ENCODE results near the gene RGS13. TPM values are rescaled to one million over a fixed set of nuclear protein-coding genes. Genes with fewer than 3 reads are reported as not detected.

The RGS13 gene
- total and polyA plus RNA-seq, 2 donors (not counting 1 experiment from before 2014, with no cell fraction given): not detected

DNA sequence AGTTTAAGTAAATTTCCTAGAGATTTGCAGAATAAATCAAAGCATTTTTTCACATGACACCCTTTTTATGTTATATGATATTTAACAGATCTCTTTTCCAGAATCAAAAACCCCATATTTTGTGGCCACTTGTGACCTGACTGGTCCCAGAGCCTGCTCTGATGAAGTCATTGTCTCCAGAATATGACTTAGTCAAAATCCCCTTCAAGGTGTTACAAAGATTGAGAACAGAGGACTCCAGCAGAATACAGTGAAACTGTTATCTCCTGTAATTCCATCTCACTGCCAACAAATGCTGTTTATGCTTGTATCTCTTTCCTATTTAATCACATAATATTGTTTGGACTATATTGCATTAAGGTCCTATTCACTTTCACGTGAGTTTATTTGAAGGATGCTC, 34.8 kb upstream of the RGS13 start:
- no peaks in the 10 kb centered on the region for H3K9me3 ChIP-seq (ENCODE audit: control insufficient read depth, insufficient read depth, low read depth, low read length)
- H3K9ac ChIP-seq (ENCODE audit: insufficient read depth, low read length): no peak overlapping the region
- TF ChIP-seq, protein P1, sequence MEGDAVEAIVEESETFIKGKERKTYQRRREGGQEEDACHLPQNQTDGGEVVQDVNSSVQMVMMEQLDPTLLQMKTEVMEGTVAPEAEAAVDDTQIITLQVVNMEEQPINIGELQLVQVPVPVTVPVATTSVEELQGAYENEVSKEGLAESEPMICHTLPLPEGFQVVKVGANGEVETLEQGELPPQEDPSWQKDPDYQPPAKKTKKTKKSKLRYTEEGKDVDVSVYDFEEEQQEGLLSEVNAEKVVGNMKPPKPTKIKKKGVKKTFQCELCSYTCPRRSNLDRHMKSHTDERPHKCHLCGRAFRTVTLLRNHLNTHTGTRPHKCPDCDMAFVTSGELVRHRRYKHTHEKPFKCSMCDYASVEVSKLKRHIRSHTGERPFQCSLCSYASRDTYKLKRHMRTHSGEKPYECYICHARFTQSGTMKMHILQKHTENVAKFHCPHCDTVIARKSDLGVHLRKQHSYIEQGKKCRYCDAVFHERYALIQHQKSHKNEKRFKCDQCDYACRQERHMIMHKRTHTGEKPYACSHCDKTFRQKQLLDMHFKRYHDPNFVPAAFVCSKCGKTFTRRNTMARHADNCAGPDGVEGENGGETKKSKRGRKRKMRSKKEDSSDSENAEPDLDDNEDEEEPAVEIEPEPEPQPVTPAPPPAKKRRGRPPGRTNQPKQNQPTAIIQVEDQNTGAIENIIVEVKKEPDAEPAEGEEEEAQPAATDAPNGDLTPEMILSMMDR (conservative IDR thresholded peaks at IDR 0.05 in 1 of 2, IDR thresholded peaks at IDR 0.05 in 1 of 2; ENCODE audit: low read depth in 1 of 2, low read length in 2 of 2): no peak
- TF ChIP-seq EZH2 (IDR thresholded peaks at IDR 0.05; ENCODE audit: low read length, missing control alignments): no peak
- no peak overlapping the region for H2AFZ ChIP-seq (ENCODE audit: low read length)
- H3K4me3 ChIP-seq (replicated peaks in 1 of 4; ENCODE audit: control extremely low read depth in 1 of 4, insufficient read depth in 1 of 4, low read depth in 3 of 4, low read length in 4 of 4): no peak overlapping the region
- no peak for DNase-seq (ENCODE audit: low read depth in 2 of 2)
- H4K20me1 ChIP-seq (ENCODE audit: control insufficient read depth, extremely low read depth, insufficient read depth, low read length): no peaks in the 10 kb centered on the region
- no peaks in the 10 kb centered on the region for H3K36me3 ChIP-seq (ENCODE audit: control insufficient read depth, insufficient read depth, low read length)
- H3K4me1 ChIP-seq (ENCODE audit: control insufficient read depth, extremely low read depth, insufficient read depth, low read length): no peaks in the 10 kb centered on the region
- H3K27me3 ChIP-seq (ENCODE audit: control insufficient read depth, insufficient read depth, low read length): no peaks in the 10 kb centered on the region
- H3K4me2 ChIP-seq (ENCODE audit: extremely low read depth, insufficient read depth, low read length): no peak overlapping the region
- no peak overlapping the region for H3K27ac ChIP-seq (ENCODE audit: insufficient read depth, low read length)
- no peaks in the 10 kb centered on the region for H3K79me2 ChIP-seq (ENCODE audit: control insufficient read depth, insufficient read depth, low read length)

DNA sequence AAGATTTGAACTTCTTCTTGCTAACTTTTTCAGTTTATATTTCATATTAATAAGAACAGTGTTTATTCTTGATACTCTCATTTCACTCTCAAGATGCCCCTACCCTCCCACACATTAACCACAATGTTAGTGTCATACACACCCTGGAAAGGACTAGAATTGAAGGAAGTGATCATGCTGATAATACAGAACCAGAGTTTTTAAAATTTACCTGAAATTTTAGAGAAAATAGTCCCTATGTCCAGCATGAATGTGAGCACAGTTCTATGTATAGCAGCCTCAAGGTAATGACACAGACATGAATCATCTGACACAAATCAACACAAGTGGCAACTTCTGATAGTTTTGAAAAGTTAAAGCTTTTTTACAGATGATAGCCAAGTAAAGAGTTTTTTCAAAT, 34.4 kb upstream of the RGS13 start:
- Histone ChIP-seq H3K27me3 (ENCODE audit: control insufficient read depth, insufficient read depth, low read length) (no peaks in the 10 kb centered on the region), H3K4me1 (ENCODE audit: control insufficient read depth, extremely low read depth, insufficient read depth, low read length) (no peaks in the 10 kb centered on the region), H3K9me3 (ENCODE audit: control insufficient read depth, insufficient read depth, low read depth, low read length) (no peaks in the 10 kb centered on the region), H3K79me2 (ENCODE audit: control insufficient read depth, insufficient read depth, low read length) (no peaks in the 10 kb centered on the region), H3K4me3 (replicated peaks in 1 of 4; ENCODE audit: control extremely low read depth in 1 of 4, insufficient read depth in 1 of 4, low read depth in 3 of 4, low read length in 4 of 4) (no peak overlapping the region), H3K36me3 (ENCODE audit: control insufficient read depth, insufficient read depth, low read length) (no peaks in the 10 kb centered on the region), H3K4me2 (ENCODE audit: extremely low read depth, insufficient read depth, low read length) (no peak overlapping the region), H3K27ac (ENCODE audit: insufficient read depth, low read length) (no peak overlapping the region), H4K20me1 (ENCODE audit: control insufficient read depth, extremely low read depth, insufficient read depth, low read length) (no peaks in the 10 kb centered on the region), H2AFZ (ENCODE audit: low read length) (no peak overlapping the region), H3K9ac (ENCODE audit: insufficient read depth, low read length) (no peak overlapping the region)
- no peak for TF ChIP-seq EZH2 (IDR thresholded peaks at IDR 0.05; ENCODE audit: low read length, missing control alignments)
- TF ChIP-seq, protein P1 (conservative IDR thresholded peaks at IDR 0.05 in 1 of 2, IDR thresholded peaks at IDR 0.05 in 1 of 2; ENCODE audit: low read depth in 1 of 2, low read length in 2 of 2): no peak
- DNase-seq (ENCODE audit: low read depth in 2 of 2): peak in 1 of 2 donors; percentile 33

DNA sequence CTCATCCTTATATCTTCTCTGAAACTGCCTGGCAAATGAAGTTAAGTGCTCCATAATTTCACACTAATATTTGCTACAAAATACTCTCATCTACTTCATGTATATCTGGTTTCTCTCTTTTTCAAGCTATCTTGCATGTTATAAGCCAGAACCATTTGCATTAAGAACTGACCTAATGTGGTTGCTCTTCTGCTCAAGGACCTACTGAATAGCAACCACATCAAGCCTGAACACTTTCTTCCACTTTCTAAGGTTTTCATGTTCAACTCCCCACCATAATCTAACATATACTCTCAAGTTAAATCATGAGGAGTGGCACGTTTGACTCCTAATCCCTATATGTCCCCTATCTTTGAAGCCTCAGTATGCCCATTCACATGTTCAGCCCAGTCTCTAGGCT, 33.2 kb upstream of the RGS13 start:
- Histone ChIP-seq H3K27ac (ENCODE audit: insufficient read depth, low read length) (no peak overlapping the region), H2AFZ (ENCODE audit: low read length) (no peak overlapping the region), H3K36me3 (ENCODE audit: control insufficient read depth, insufficient read depth, low read length) (no peaks in the 10 kb centered on the region), H3K4me1 (ENCODE audit: control insufficient read depth, extremely low read depth, insufficient read depth, low read length) (no peaks in the 10 kb centered on the region), H4K20me1 (ENCODE audit: control insufficient read depth, extremely low read depth, insufficient read depth, low read length) (no peaks in the 10 kb centered on the region), H3K4me3 (replicated peaks in 1 of 4; ENCODE audit: control extremely low read depth in 1 of 4, insufficient read depth in 1 of 4, low read depth in 3 of 4, low read length in 4 of 4) (no peak overlapping the region), H3K27me3 (ENCODE audit: control insufficient read depth, insufficient read depth, low read length) (no peaks in the 10 kb centered on the region), H3K9ac (ENCODE audit: insufficient read depth, low read length) (no peak overlapping the region), H3K4me2 (ENCODE audit: extremely low read depth, insufficient read depth, low read length) (no peak overlapping the region), H3K9me3 (ENCODE audit: control insufficient read depth, insufficient read depth, low read depth, low read length) (no peaks in the 10 kb centered on the region), H3K79me2 (ENCODE audit: control insufficient read depth, insufficient read depth, low read length) (no peaks in the 10 kb centered on the region)
- DNase-seq (ENCODE audit: low read depth in 2 of 2): no peak
- no peak for TF ChIP-seq EZH2 (IDR thresholded peaks at IDR 0.05; ENCODE audit: low read length, missing control alignments)
- TF ChIP-seq, protein P1 (conservative IDR thresholded peaks at IDR 0.05 in 1 of 2, IDR thresholded peaks at IDR 0.05 in 1 of 2; ENCODE audit: low read depth in 1 of 2, low read length in 2 of 2): no peak

Measured in fibroblast of lung (primary cell).